ENCODE measurements around the gene HM13. TPM values are rescaled to one million over a fixed set of nuclear protein-coding genes. Genes with fewer than 3 reads are reported as not detected.

The HM13 gene
- polyA plus RNA-seq, 1 donor (not counting 4 experiments of a cell fraction or from before 2014, with no cell fraction given), result 127 TPM

DNA sequence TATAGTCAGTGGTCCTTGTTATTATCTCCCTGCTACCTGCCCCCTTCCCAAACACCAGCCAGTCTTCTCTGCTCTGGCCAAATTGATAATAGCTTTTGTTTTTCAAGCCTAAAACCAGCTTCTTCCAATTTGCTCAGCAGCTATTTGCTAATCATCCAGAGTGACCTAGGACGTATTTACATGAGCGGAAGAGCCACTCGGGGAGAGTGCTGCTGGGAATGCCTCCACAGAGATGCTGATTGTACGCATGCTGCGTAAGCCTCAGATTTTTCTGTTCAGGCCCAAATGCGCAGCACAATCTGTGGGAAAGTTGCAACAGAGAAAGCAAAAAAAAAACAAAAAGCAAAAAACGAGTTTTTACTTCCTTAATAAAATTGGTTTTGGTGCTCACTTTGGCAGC is 66.5 kb downstream of the HM13 start:
- no peak overlapping the region for H3K4me3 ChIP-seq (ENCODE audit: control insufficient read depth in 2 of 3, extremely low read depth in 1 of 3, insufficient read depth in 2 of 3, low read depth in 1 of 3, low read length in 3 of 3)
- no peaks in the 10 kb centered on the region for H3K36me3 ChIP-seq (ENCODE audit: control insufficient read depth in 2 of 2, extremely low read depth in 1 of 2, insufficient read depth in 2 of 2, low read length in 2 of 2)
- DNase-seq (ENCODE audit: low read depth, low spot score) (no peak), FAIRE-seq (no peak)
- no peak overlapping the region for H2AFZ ChIP-seq (ENCODE audit: control insufficient read depth, low read length)
- no peaks in the 10 kb centered on the region for H3K9me3 ChIP-seq (ENCODE audit: control insufficient read depth, low read depth, low read length)
- no peaks in the 10 kb centered on the region for H3K9me1 ChIP-seq (ENCODE audit: control insufficient read depth, extremely low read depth, insufficient read depth, low read length)
- no peaks in the 10 kb centered on the region for H3K4me1 ChIP-seq (ENCODE audit: control insufficient read depth, extremely low read depth, insufficient read depth, low read length)
- no peak overlapping the region for H3K4me2 ChIP-seq (ENCODE audit: control insufficient read depth, extremely low read depth, insufficient read depth, low read depth, low read length)
- no peak overlapping the region for H3K9ac ChIP-seq (ENCODE audit: control insufficient read depth, extremely low read depth, insufficient read depth, low read length)
- H3K27me3 ChIP-seq (ENCODE audit: control insufficient read depth, extremely low read depth, insufficient read depth, low read length), result no peaks in the 10 kb centered on the region
- no peaks in the 10 kb centered on the region for H4K20me1 ChIP-seq (ENCODE audit: control insufficient read depth, extremely low read depth, insufficient read depth, low read length)
- TF ChIP-seq, protein P1, sequence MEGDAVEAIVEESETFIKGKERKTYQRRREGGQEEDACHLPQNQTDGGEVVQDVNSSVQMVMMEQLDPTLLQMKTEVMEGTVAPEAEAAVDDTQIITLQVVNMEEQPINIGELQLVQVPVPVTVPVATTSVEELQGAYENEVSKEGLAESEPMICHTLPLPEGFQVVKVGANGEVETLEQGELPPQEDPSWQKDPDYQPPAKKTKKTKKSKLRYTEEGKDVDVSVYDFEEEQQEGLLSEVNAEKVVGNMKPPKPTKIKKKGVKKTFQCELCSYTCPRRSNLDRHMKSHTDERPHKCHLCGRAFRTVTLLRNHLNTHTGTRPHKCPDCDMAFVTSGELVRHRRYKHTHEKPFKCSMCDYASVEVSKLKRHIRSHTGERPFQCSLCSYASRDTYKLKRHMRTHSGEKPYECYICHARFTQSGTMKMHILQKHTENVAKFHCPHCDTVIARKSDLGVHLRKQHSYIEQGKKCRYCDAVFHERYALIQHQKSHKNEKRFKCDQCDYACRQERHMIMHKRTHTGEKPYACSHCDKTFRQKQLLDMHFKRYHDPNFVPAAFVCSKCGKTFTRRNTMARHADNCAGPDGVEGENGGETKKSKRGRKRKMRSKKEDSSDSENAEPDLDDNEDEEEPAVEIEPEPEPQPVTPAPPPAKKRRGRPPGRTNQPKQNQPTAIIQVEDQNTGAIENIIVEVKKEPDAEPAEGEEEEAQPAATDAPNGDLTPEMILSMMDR (optimal IDR thresholded peaks at IDR 0.05 in 1 of 3, IDR thresholded peaks at IDR 0.05 in 1 of 3, conservative IDR thresholded peaks at IDR 0.05 in 1 of 3; ENCODE audit: extremely low read depth in 1 of 3, insufficient read depth in 2 of 3, low read length in 3 of 3), result no peak
- no peak for TF ChIP-seq EZH2 (IDR thresholded peaks at IDR 0.05; ENCODE audit: low read length)
- dilution Hi-C loops (cut with MboI; ENCODE audit: extremely low pct_ligation_motif_present, low sequenced_read_pairs), result no loop called here
- no peak overlapping the region for H3K27ac ChIP-seq (ENCODE audit: control insufficient read depth, insufficient read depth, low read length)
- H3K79me2 ChIP-seq (ENCODE audit: control insufficient read depth, insufficient read depth, low read length), result no peaks in the 10 kb centered on the region

DNA sequence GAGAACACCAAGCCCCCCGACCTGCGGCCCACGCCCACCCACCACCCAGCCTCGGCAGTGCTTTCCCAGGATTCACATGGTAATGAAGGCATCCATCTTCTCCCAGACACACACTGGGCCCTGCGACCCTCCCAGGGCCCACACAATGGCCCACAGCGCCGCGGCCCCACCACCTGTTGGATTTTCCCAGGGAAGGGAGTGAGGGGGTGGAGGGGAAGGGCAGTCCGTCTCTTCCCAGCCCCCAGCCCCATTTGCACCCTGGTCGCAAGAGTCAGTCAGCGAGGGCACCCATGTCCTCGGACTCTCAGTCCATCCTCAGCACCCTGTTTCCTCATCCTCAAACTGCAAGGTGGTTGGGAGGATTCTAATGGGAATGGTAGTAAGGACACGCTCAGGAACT is 67.1 kb downstream of the HM13 start:
- Histone ChIP-seq H3K4me2 (ENCODE audit: control insufficient read depth, extremely low read depth, insufficient read depth, low read depth, low read length) (no peak overlapping the region), H3K79me2 (ENCODE audit: control insufficient read depth, insufficient read depth, low read length) (no peaks in the 10 kb centered on the region), H3K9me1 (ENCODE audit: control insufficient read depth, extremely low read depth, insufficient read depth, low read length) (no peaks in the 10 kb centered on the region), H3K9me3 (ENCODE audit: control insufficient read depth, low read depth, low read length) (no peaks in the 10 kb centered on the region), H3K4me1 (ENCODE audit: control insufficient read depth, extremely low read depth, insufficient read depth, low read length) (no peaks in the 10 kb centered on the region), H3K27ac (ENCODE audit: control insufficient read depth, insufficient read depth, low read length) (no peak overlapping the region), H4K20me1 (ENCODE audit: control insufficient read depth, extremely low read depth, insufficient read depth, low read length) (no peaks in the 10 kb centered on the region), H2AFZ (ENCODE audit: control insufficient read depth, low read length) (no peak overlapping the region), H3K36me3 (ENCODE audit: control insufficient read depth in 2 of 2, extremely low read depth in 1 of 2, insufficient read depth in 2 of 2, low read length in 2 of 2) (no peaks in the 10 kb centered on the region), H3K27me3 (ENCODE audit: control insufficient read depth, extremely low read depth, insufficient read depth, low read length) (no peaks in the 10 kb centered on the region), H3K9ac (ENCODE audit: control insufficient read depth, extremely low read depth, insufficient read depth, low read length) (no peak overlapping the region), H3K4me3 (ENCODE audit: control insufficient read depth in 2 of 3, extremely low read depth in 1 of 3, insufficient read depth in 2 of 3, low read depth in 1 of 3, low read length in 3 of 3) (no peak overlapping the region)
- TF ChIP-seq, protein P1 (optimal IDR thresholded peaks at IDR 0.05 in 1 of 3, IDR thresholded peaks at IDR 0.05 in 1 of 3, conservative IDR thresholded peaks at IDR 0.05 in 1 of 3; ENCODE audit: extremely low read depth in 1 of 3, insufficient read depth in 2 of 3, low read length in 3 of 3), result no peak
- no peak for TF ChIP-seq EZH2 (IDR thresholded peaks at IDR 0.05; ENCODE audit: low read length)
- dilution Hi-C loops (cut with MboI; ENCODE audit: extremely low pct_ligation_motif_present, low sequenced_read_pairs), result no loop called here
- FAIRE-seq (no peak), DNase-seq (ENCODE audit: low read depth, low spot score) (no peak)
